Measurements from ENCODE around the gene SSTR3. TPM values are rescaled to one million over a fixed set of nuclear protein-coding genes. Genes with fewer than 3 reads are reported as not detected.

Gene SSTR3
- total RNA-seq, 1 donor from 2014 or later, result not detected

DNA sequence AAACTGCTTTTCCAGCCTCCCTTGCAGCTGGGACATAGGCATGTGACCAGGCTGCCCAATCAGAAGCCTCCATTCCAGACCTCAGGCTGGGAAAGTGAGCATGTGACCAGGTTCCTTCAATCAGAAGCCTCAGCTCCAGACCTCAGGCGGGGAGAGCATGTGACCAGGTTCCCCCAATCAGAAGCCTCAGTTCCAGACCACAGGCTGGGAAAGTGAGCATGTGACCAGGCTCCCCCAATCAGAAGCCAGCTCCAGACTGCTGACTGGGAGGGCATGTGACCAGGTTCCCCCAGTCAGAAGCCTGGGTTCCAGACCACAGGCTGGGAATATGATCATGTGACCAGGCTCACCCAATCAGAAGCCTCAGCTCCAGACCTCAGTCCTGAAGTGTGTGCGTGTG is 50.8 kb downstream of the SSTR3 start:
- Mint-ChIP-seq H3K27ac (ENCODE audit: unreplicated experiment) (no peak overlapping the region), H3K9me3 (ENCODE audit: unreplicated experiment) (peaks cover 2% of the 10 kb centered on the region), H3K27me3 (ENCODE audit: unreplicated experiment) (peaks cover 15% of the 10 kb centered on the region), H3K4me3 (ENCODE audit: unreplicated experiment) (no peak overlapping the region), H3K4me1 (ENCODE audit: low read depth, unreplicated experiment) (peaks cover 4% of the 10 kb centered on the region), H3K36me3 (ENCODE audit: unreplicated experiment) (no peaks in the 10 kb centered on the region)
- TF ChIP-seq, protein P1, sequence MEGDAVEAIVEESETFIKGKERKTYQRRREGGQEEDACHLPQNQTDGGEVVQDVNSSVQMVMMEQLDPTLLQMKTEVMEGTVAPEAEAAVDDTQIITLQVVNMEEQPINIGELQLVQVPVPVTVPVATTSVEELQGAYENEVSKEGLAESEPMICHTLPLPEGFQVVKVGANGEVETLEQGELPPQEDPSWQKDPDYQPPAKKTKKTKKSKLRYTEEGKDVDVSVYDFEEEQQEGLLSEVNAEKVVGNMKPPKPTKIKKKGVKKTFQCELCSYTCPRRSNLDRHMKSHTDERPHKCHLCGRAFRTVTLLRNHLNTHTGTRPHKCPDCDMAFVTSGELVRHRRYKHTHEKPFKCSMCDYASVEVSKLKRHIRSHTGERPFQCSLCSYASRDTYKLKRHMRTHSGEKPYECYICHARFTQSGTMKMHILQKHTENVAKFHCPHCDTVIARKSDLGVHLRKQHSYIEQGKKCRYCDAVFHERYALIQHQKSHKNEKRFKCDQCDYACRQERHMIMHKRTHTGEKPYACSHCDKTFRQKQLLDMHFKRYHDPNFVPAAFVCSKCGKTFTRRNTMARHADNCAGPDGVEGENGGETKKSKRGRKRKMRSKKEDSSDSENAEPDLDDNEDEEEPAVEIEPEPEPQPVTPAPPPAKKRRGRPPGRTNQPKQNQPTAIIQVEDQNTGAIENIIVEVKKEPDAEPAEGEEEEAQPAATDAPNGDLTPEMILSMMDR (IDR thresholded peaks at IDR 0.05; ENCODE audit: partially characterized antibody, unreplicated experiment), result no peak
- no peak for DNase-seq

DNA sequence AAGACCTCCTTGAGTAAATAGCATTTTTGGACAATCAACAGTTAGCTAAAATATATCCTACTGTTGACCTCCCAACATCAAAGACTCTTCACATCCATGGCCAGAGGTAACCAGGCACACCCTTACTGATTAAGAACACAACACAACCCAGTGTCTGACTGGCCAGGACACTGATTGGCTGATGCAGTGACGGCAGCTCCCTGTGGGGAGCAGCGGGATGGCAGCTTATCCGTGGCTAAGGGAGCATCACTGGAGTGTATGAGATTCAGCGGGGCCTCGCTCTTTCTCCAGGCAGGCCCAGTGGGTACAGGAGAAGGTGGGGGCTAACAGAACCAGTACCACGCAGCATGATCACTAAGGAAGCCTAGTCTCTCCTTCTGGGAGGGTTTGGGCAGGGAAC is 52.2 kb downstream of the SSTR3 start:
- no peak overlapping the region for H3K27ac Mint-ChIP-seq (ENCODE audit: unreplicated experiment)
- no peak for DNase-seq
- H3K4me1 Mint-ChIP-seq (ENCODE audit: low read depth, unreplicated experiment), result peaks cover 2% of the 10 kb centered on the region

DNA sequence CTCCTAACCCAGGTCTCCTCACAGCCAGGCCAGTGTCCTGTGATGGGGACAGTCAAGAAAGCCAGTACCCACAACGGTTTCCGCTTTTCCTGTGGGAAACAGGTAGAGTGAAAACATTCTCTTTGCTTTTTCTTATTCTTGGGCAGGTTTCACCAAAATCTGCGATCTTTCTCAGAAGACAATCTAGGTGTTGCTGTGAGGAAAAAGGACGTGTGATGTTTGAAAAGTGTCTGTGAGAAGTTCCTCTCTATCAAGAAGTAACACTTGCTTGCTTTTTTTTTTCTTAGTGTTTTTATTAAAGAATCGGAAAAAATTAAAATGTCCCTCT is 53.4 kb downstream of the SSTR3 start:
- Mint-ChIP-seq H3K4me3 (ENCODE audit: unreplicated experiment) (no peak overlapping the region), H3K9me3 (ENCODE audit: unreplicated experiment) (peaks cover 7% of the 10 kb centered on the region), H3K27me3 (ENCODE audit: unreplicated experiment) (peaks cover 12% of the 10 kb centered on the region), H3K4me1 (ENCODE audit: low read depth, unreplicated experiment) (peaks cover 2% of the 10 kb centered on the region), H3K36me3 (ENCODE audit: unreplicated experiment) (no peaks in the 10 kb centered on the region), H3K27ac (ENCODE audit: unreplicated experiment) (no peak overlapping the region)
- TF ChIP-seq, protein P1 (IDR thresholded peaks at IDR 0.05; ENCODE audit: partially characterized antibody, unreplicated experiment), result no peak
- no peak for DNase-seq

More for the DNA sequence above, 52.2 kb downstream of the SSTR3 start:
- TF ChIP-seq, protein P1 (IDR thresholded peaks at IDR 0.05; ENCODE audit: partially characterized antibody, unreplicated experiment), result no peak
- Mint-ChIP-seq H3K9me3 (ENCODE audit: unreplicated experiment) (peaks cover 7% of the 10 kb centered on the region), H3K27me3 (ENCODE audit: unreplicated experiment) (peaks cover 11% of the 10 kb centered on the region), H3K4me3 (ENCODE audit: unreplicated experiment) (no peak overlapping the region), H3K36me3 (ENCODE audit: unreplicated experiment) (no peaks in the 10 kb centered on the region)

DNA sequence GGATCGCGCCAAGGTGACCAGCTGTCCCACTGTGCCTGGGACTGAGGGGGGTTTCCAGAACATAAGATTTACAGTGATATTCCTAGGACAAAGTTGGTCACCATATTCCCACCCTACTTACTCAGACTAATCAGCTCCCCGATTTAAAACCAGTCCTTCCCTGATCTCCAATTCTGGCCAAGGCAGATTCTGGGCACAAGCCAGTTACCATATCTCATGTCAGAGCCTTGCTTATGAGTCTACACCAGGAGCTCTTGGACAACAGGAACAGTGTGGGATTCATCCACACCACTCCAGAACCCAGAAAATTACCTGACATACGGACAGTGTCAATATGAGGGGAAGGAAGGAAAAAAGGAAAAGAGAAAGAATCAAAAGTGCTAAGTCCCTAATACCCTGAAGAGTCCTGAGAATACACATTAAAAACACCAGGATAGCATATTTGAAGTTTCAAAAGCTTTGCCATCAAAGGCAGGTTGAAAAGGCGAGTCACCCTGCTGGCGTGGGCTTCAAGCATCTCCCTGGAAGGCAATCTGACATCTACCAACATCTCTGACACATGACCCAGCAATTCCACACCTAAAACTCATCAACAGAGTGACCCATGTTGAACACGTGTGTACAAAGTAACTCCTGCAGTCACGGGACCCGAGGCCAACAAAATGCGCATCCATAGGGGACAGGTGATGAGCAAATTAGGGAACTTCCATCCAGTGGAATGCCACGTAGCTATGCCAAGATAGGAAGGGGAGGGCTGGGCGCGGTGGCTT is 54.6 kb downstream of the SSTR3 start:
- H3K36me3 Mint-ChIP-seq (ENCODE audit: unreplicated experiment), result no peaks in the 10 kb centered on the region
- H3K4me1 Mint-ChIP-seq (ENCODE audit: low read depth, unreplicated experiment), result peaks cover 2% of the 10 kb centered on the region
- H3K27ac Mint-ChIP-seq (ENCODE audit: unreplicated experiment), result no peak overlapping the region
- H3K27me3 Mint-ChIP-seq (ENCODE audit: unreplicated experiment), result peaks cover 12% of the 10 kb centered on the region
- H3K9me3 Mint-ChIP-seq (ENCODE audit: unreplicated experiment), result peaks cover 7% of the 10 kb centered on the region
- DNase-seq, result no peak
- no peak overlapping the region for H3K4me3 Mint-ChIP-seq (ENCODE audit: unreplicated experiment)
- TF ChIP-seq, protein P1 (IDR thresholded peaks at IDR 0.05; ENCODE audit: partially characterized antibody, unreplicated experiment), result no peak

DNA sequence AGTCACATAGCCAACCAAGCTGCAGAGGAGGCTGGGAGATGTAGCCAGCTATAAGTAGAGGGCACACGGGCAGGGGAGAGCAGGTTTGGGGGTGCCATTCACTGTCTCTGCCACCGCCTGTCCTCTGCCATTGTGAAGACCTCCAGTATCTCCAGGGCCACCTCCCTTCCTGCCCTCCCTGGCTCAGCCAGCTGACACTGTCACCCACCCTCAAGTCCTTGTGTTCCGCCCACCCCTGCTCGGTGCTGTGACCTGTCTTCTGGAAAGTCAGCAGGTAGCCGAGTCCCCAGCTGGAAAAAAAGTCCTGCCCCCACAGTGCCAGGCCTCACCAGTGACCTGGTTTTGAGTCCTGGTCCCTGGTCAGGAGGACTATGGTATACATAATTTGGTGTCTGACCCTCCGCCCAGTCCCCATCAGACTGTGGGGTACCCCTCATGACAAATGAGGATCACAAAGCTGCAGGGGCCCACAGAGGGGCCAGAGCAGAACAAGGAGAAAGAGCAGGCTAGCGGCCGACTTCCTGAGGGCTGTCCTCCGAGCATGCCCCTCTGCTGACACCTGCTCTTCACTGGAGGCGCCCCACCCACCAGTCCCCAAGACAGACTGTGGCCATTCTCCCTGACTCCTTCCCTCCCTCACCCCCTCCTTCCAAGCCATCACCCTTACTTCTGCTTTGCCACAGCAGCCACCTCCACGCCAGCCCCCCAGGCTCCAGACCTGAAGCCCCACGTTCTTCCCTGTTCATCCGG is 55.4 kb downstream of the SSTR3 start:
- no peak overlapping the region for H3K27ac Mint-ChIP-seq (ENCODE audit: unreplicated experiment)
- no peak overlapping the region for H3K4me3 Mint-ChIP-seq (ENCODE audit: unreplicated experiment)
- DNase-seq, result no peak
- H3K9me3 Mint-ChIP-seq (ENCODE audit: unreplicated experiment), result peaks cover 9% of the 10 kb centered on the region
- H3K36me3 Mint-ChIP-seq (ENCODE audit: unreplicated experiment), result peaks cover 7% of the 10 kb centered on the region
- H3K27me3 Mint-ChIP-seq (ENCODE audit: unreplicated experiment), result peaks cover 10% of the 10 kb centered on the region
- TF ChIP-seq, protein P1 (IDR thresholded peaks at IDR 0.05; ENCODE audit: partially characterized antibody, unreplicated experiment), result no peak
- H3K4me1 Mint-ChIP-seq (ENCODE audit: low read depth, unreplicated experiment), result peaks cover 2% of the 10 kb centered on the region

Data from glutamatergic neuron (in vitro differentiated cells).